ENCODE results near the gene RNF223.
A peak's percentile ranks its signal among the peaks of the same experiment; 100 is the strongest.
"Not testable (repeated sequence)": the region's sequence is repeated elsewhere in the genome, so short reads cannot be mapped to it uniquely, and the experiment has no call there.

The RNF223 gene

GRCh38 chr1:1031659-1032235 lies 42.4 kb downstream of the RNF223 start:
- TF ChIP-seq BHLHE40 (IDR thresholded peaks at IDR 0.05; ENCODE audit: borderline replicate concordance) = no peak
- no peak for TF ChIP-seq ZNF384 (IDR thresholded peaks at IDR 0.05)
- no peak for TF ChIP-seq FOXM1 (IDR thresholded peaks at IDR 0.05; ENCODE audit: borderline replicate concordance)
- TF ChIP-seq, protein P1, sequence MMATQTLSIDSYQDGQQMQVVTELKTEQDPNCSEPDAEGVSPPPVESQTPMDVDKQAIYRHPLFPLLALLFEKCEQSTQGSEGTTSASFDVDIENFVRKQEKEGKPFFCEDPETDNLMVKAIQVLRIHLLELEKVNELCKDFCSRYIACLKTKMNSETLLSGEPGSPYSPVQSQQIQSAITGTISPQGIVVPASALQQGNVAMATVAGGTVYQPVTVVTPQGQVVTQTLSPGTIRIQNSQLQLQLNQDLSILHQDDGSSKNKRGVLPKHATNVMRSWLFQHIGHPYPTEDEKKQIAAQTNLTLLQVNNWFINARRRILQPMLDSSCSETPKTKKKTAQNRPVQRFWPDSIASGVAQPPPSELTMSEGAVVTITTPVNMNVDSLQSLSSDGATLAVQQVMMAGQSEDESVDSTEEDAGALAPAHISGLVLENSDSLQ (IDR thresholded peaks at IDR 0.05) = no peak
- no peak for TF ChIP-seq SUZ12 (IDR thresholded peaks at IDR 0.05)
- no peak for TF ChIP-seq SP1 (IDR thresholded peaks at IDR 0.05)
- TF ChIP-seq LEF1 (IDR thresholded peaks at IDR 0.05; ENCODE audit: borderline replicate concordance) = no peak
- no peak for TF ChIP-seq CTBP1 (IDR thresholded peaks at IDR 0.05; ENCODE audit: borderline replicate concordance)
- TF ChIP-seq L3MBTL2 (conservative IDR thresholded peaks at IDR 0.05) = no peak
- no peak for TF ChIP-seq FOXK2 (IDR thresholded peaks at IDR 0.05)
- no peak for TF ChIP-seq TARDBP (IDR thresholded peaks at IDR 0.05)
- TF ChIP-seq NFRKB (IDR thresholded peaks at IDR 0.05) = no peak
- no peak for TF ChIP-seq ARNT (IDR thresholded peaks at IDR 0.05)
- TF ChIP-seq HDGF (IDR thresholded peaks at IDR 0.05; ENCODE audit: borderline replicate concordance) = no peak
- TF ChIP-seq ELF4 (IDR thresholded peaks at IDR 0.05) = no peak
- TF ChIP-seq FOXA1 (IDR thresholded peaks at IDR 0.05) = no peak
- POLR2A ChIA-PET = interaction anchor here (1.5 kb wide), 1 partner anchor 27 kb away, joined by 4 read pairs; no protein-coding TSS in a partner anchor
- no peak for DNase-seq (ENCODE audit: extremely low spot score)
- CTCF ChIA-PET = interaction anchor here (0.7 to 0.9 kb wide), 2 partner anchors 27 to 219 kb away, joined by 3 to 4 read pairs; no protein-coding TSS in a partner anchor

GRCh38 chr1:1030867-1031658 lies 43.0 kb downstream of the RNF223 start:
- TF ChIP-seq TARDBP (IDR thresholded peaks at IDR 0.05) = peak; percentile 58; the same call in 1 of the 2 replicates
- POLR2A ChIA-PET = interaction anchor here (1.5 kb wide), 1 partner anchor 28 kb away, joined by 4 read pairs; no protein-coding TSS in a partner anchor
- DNase-seq (ENCODE audit: extremely low spot score) = not testable (repeated sequence)
- CTCF ChIA-PET = interaction anchor here (0.9 kb wide), 1 partner anchor 220 kb away, joined by 3 read pairs; no protein-coding TSS in a partner anchor

- POLR2A ChIA-PET = no interaction called here
- no peak for TF ChIP-seq ARNT (IDR thresholded peaks at IDR 0.05)
- no peak for TF ChIP-seq TARDBP (IDR thresholded peaks at IDR 0.05)
- no peak for TF ChIP-seq NFRKB (IDR thresholded peaks at IDR 0.05)
- TF ChIP-seq HDGF (IDR thresholded peaks at IDR 0.05; ENCODE audit: borderline replicate concordance) = no peak
- TF ChIP-seq, protein P1 (IDR thresholded peaks at IDR 0.05) = no peak
- TF ChIP-seq BHLHE40 (IDR thresholded peaks at IDR 0.05; ENCODE audit: borderline replicate concordance) = no peak
- TF ChIP-seq FOXK2 (IDR thresholded peaks at IDR 0.05) = no peak
- TF ChIP-seq ELF4 (IDR thresholded peaks at IDR 0.05) = no peak
- no peak for TF ChIP-seq FOXA1 (IDR thresholded peaks at IDR 0.05)
- no peak for DNase-seq (ENCODE audit: extremely low spot score)
- CTCF ChIA-PET = no interaction called here
Observed at GRCh38 chr1:1027791-1028190, 46.3 kb downstream of the RNF223 start.

DNA sequence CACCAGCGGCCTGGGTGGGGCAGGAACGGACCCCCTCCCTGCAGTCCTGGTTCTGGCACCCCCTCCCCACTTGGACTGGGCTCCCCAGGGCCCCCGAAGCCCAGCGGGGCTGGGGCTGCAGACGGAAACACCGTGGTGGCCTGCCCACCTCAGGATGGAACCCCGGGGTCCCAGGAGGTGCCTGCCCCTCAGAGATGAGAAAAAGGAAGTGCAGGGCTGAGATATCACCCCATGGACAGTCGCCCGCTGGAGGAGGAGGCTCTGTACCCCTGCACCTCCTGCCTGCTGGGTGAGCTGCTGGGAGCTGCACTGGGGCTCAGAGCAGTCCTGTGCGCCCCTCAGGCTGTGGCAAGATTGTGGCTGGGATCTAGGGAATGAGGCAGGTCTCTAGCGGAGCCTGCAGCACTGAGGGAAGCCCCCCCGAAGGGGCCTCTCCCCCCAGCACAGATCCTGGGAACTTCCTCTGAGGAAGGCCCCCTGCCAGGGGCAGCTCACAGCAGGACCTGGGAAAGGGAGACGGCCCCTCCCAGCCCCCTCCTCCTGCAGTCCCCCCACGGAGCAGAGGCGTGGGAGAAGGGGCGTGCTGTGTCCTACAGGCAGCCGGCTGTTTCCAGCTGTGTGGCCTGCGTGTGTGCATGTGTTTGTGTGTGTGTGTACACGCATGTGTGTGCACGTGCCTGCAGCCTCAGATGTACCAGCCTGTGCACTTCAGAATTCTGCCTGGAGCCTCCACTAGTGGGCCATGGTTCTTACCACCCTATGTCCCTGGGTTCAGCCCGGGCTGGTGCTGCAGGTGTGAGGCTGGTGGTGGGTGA lies 47.3 kb downstream of the RNF223 start:
- no peak for TF ChIP-seq LEF1 (IDR thresholded peaks at IDR 0.05; ENCODE audit: borderline replicate concordance)
- DNase-seq (ENCODE audit: extremely low spot score) = no peak
- ChIA-PET CTCF (no interaction called here), POLR2A (no interaction called here)

DNA sequence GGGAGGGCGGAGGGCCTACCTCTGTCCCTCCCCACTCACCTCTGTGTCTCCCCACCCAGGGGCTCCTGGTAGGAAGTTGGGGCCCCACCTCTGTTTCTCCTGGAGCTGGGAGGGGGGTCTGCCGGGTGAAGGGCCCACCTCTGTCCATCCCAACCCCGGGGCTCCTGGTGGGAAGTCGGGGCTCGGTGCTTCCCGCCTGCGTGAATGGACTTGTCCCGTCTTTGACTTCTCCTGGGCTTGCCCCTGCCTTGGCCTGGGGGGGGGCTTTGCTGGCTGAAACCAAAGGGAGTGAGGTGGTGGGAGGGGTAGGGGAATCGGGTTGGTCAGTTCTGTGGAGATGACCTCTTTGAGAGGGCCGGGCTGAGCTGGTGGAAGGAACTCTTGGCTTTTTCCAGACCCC lies 48.4 kb downstream of the RNF223 start:
- no peak for DNase-seq (ENCODE audit: extremely low spot score)
- CTCF ChIA-PET = no interaction called here
- POLR2A ChIA-PET = no interaction called here
- no peak for TF ChIP-seq ARNT (IDR thresholded peaks at IDR 0.05)
- TF ChIP-seq ZNF384 (IDR thresholded peaks at IDR 0.05) = no peak
- no peak for TF ChIP-seq BHLHE40 (IDR thresholded peaks at IDR 0.05; ENCODE audit: borderline replicate concordance)
- TF ChIP-seq SUZ12 (IDR thresholded peaks at IDR 0.05) = no peak
- no peak for TF ChIP-seq NFRKB (IDR thresholded peaks at IDR 0.05)
- no peak for TF ChIP-seq LEF1 (IDR thresholded peaks at IDR 0.05; ENCODE audit: borderline replicate concordance)

GRCh38 chr1:1024771-1025699 lies 49.1 kb downstream of the RNF223 start:
- no peak for DNase-seq (ENCODE audit: extremely low spot score)
- TF ChIP-seq HDGF (IDR thresholded peaks at IDR 0.05; ENCODE audit: borderline replicate concordance) (no peak), FOXK2 (IDR thresholded peaks at IDR 0.05) (no peak), ARNT (IDR thresholded peaks at IDR 0.05) (no peak), L3MBTL2 (conservative IDR thresholded peaks at IDR 0.05) (no peak), FOXM1 (IDR thresholded peaks at IDR 0.05; ENCODE audit: borderline replicate concordance) (no peak), SUZ12 (IDR thresholded peaks at IDR 0.05) (no peak), TARDBP (IDR thresholded peaks at IDR 0.05) (no peak), NFRKB (IDR thresholded peaks at IDR 0.05) (no peak), FOXA1 (IDR thresholded peaks at IDR 0.05) (no peak)
- TF ChIP-seq, protein P1 (IDR thresholded peaks at IDR 0.05) = no peak
- ChIA-PET CTCF (no interaction called here), POLR2A (interaction anchor here (1.2 kb wide), 1 partner anchor 35 kb away, joined by 3 read pairs; no protein-coding TSS in a partner anchor)

Measured in HEK293T (cell line).